HFFc6 (cell line): ENCODE measurements around the gene ADRA2C. TPM values are rescaled to one million over a fixed set of nuclear protein-coding genes. Genes with fewer than 3 reads are reported as not detected.

Experiments used
- DNase-seq: peaks from one replicate; pipeline ENCODE4 v3.0.0-alpha.2; 2018
- H3K27ac Mint-ChIP-seq: 2 replicates; pipeline ENCODE4 v1.8.0; 2020; ENCODE audit warnings: mild to moderate bottlenecking, mixed read lengths
- H3K27me3 Mint-ChIP-seq: 2 replicates; pipeline ENCODE4 v1.8.0; 2021; ENCODE audit warnings: mild to moderate bottlenecking, moderate library complexity, mixed read lengths; ENCODE audit not compliant: insufficient read depth
- H3K36me3 Mint-ChIP-seq: 2 replicates; pipeline ENCODE4 v1.8.0; 2021; ENCODE audit warnings: low read depth, mixed read lengths
- H3K4me1 Mint-ChIP-seq: 2 replicates; pipeline ENCODE4 v1.8.0; 2020; ENCODE audit warnings: low read depth, mixed read lengths
- H3K4me3 Mint-ChIP-seq: 2 replicates; pipeline ENCODE4 v1.8.0; 2020; ENCODE audit warnings: mild to moderate bottlenecking, moderate library complexity, mixed read lengths
- H3K9me3 Mint-ChIP-seq: 2 replicates; pipeline ENCODE4 v1.8.0; 2020; ENCODE audit warnings: mild to moderate bottlenecking, mixed read lengths
- total RNA-seq, 6 experiments: library from RNA; stranded (reverse); fragmentation: NEBNext Ultra II Directional; extraction: Animal tissue kit (Norgen Biotek cat#: 25700); gene quantifications; 2 replicates in 1 of 6; 3 replicates in 5 of 6; pipeline ENCODE4 v1.2.3, GENCODE V29; 2021
- TF ChIP-seq, protein P1 (sequence below): fragments of 200-600 bp; sonication (generic); IDR thresholded peaks from 2 replicates; pipeline ENCODE4 v1.5.0; 2021; ENCODE audit warnings: antibody characterized with exemption, mild to moderate bottlenecking

The ADRA2C gene
- total RNA-seq, 6 experiments from 2014 or later, result 0.23 to 0.43 (median 0.26) TPM

DNA sequence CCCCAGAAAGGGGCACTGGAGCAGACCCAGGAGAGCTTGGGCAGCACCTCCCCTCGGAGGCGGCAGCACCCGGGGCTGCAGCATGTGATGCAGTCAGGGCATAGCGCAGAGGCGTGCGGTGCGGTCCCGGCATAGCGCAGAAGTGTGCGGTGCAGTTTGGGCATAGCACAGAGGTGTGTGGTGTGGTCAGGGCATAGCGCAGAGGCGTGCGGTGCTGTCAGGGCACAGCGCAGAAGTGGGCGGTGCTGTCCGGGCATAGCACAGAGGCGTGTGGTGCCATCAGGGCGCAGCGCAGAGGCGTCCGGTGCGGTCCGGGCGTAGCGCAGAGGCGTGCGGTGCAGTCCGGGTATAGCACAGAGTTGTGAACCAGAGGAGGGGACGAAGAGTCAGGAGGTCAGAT, 42.8 kb downstream of the ADRA2C start:
- no peaks in the 10 kb centered on the region for H3K4me1 Mint-ChIP-seq
- no peak overlapping the region for H3K4me3 Mint-ChIP-seq
- H3K9me3 Mint-ChIP-seq, result no peaks in the 10 kb centered on the region
- H3K27me3 Mint-ChIP-seq, result peaks cover 43% of the 10 kb centered on the region
- no peaks in the 10 kb centered on the region for H3K36me3 Mint-ChIP-seq
- DNase-seq, result no peak
- TF ChIP-seq, protein P1, sequence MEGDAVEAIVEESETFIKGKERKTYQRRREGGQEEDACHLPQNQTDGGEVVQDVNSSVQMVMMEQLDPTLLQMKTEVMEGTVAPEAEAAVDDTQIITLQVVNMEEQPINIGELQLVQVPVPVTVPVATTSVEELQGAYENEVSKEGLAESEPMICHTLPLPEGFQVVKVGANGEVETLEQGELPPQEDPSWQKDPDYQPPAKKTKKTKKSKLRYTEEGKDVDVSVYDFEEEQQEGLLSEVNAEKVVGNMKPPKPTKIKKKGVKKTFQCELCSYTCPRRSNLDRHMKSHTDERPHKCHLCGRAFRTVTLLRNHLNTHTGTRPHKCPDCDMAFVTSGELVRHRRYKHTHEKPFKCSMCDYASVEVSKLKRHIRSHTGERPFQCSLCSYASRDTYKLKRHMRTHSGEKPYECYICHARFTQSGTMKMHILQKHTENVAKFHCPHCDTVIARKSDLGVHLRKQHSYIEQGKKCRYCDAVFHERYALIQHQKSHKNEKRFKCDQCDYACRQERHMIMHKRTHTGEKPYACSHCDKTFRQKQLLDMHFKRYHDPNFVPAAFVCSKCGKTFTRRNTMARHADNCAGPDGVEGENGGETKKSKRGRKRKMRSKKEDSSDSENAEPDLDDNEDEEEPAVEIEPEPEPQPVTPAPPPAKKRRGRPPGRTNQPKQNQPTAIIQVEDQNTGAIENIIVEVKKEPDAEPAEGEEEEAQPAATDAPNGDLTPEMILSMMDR, result no peak
- H3K27ac Mint-ChIP-seq, result no peak overlapping the region

DNA sequence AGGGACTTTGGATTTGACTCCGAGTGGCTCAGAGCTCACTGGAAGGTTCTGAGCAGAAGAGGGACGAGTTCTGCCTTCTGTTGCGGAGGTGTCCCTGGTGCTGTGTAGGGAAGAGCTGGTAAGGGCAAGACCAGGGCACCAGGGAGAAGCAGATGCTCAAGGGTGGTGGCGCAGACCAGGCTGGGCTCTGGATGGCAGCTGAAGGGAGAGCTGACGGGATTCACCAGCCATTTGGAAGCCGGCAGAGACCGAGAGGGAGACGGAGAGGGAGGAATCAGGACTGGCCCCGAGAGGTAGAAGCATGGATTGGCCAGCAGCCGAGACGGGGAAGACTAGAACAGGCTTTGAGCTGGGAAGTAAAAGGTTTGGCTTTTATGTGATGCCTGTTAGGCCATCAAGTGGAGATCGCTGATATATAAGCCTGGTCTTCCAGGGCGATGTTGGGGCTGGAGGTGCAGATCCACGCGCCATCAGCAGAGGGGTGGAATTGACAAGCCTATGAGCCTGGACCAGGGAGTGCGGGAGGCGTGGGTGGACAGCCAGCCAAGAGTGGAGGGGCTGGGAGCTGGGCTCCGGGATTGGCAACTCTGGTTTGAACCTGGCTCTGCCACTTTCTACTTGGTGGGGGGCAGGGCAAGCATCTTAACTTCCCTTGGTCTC, 43.4 kb downstream of the ADRA2C start:
- TF ChIP-seq, protein P1, result no peak
- no peak overlapping the region for H3K27ac Mint-ChIP-seq

DNA sequence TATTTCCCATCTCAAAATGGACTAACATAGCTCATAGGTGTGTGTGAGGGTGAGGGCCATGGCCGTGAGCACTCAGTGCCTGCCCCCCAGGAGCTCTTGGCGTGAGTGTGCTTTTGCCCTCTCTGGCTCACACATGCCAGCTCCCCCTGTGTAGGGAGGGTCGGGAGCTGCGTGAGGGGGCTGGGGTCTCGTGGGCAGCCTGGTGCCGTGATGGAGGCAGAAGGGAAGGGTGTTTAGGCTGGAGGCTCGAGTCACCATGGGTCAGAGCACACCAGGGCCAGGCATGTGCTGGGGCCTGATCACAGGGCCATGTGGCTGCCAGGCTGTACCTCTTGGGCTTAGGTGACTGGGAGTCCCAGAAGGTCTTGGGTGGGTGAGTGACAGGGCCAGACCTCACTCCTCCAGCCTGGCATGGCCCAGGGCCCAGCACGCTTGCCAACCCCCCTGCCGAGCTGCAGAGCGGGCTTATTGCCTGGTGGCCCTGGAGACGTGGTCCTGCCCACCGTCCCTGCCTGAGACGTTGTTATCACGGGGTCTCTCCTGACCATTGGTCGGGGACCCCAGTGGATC, 44.0 kb downstream of the ADRA2C start:
- H3K4me3 Mint-ChIP-seq, result no peak overlapping the region
- peaks cover 34% of the 10 kb centered on the region for H3K27me3 Mint-ChIP-seq
- no peaks in the 10 kb centered on the region for H3K4me1 Mint-ChIP-seq
- H3K9me3 Mint-ChIP-seq, result no peaks in the 10 kb centered on the region
- DNase-seq, result no peak
- no peaks in the 10 kb centered on the region for H3K36me3 Mint-ChIP-seq
- no peak overlapping the region for H3K27ac Mint-ChIP-seq
- TF ChIP-seq, protein P1, result no peak

More for the DNA sequence above, 43.4 kb downstream of the ADRA2C start:
- Mint-ChIP-seq H3K36me3 (no peaks in the 10 kb centered on the region), H3K4me1 (no peaks in the 10 kb centered on the region), H3K9me3 (no peaks in the 10 kb centered on the region), H3K27me3 (peaks cover 39% of the 10 kb centered on the region), H3K4me3 (no peak overlapping the region)
- DNase-seq, result no peak

DNA sequence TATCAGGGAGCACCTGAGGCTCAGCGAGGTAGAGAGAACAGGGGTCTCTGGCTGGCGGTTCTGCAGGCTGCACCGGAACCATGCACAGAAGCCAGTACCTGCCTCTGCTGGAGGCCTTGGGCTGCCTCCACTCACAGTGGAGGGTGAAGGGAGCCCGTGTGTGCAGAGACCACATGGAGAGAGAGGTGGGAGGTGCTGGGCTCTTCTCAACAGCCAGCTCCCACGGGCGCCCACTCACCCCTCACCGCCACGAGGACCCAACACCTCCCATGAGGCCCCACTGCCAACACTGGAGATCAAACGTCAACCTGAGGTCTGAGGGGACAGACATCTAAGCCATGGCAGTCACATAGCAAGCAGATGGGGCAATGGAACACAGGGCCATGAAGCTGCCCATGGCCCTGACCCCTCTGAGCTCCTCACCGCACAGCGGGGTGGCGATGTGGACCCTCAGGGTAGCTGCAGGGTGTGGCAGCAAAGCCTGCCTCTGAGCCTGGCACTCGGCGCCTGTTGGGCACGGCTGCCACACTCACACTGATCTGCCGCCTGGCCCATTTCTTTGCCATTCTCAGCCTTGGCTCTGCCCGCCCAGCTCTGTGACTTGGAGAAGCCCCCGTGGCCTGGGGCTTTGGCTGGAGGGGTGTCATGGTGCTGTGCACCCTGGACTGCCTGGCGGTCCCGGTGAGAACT, 44.8 kb downstream of the ADRA2C start:
- Mint-ChIP-seq H3K36me3 (no peaks in the 10 kb centered on the region), H3K4me1 (no peaks in the 10 kb centered on the region), H3K9me3 (no peaks in the 10 kb centered on the region), H3K27ac (no peak overlapping the region), H3K4me3 (no peak overlapping the region), H3K27me3 (peaks cover 30% of the 10 kb centered on the region)
- no peak for DNase-seq
- TF ChIP-seq, protein P1, result no peak

DNA sequence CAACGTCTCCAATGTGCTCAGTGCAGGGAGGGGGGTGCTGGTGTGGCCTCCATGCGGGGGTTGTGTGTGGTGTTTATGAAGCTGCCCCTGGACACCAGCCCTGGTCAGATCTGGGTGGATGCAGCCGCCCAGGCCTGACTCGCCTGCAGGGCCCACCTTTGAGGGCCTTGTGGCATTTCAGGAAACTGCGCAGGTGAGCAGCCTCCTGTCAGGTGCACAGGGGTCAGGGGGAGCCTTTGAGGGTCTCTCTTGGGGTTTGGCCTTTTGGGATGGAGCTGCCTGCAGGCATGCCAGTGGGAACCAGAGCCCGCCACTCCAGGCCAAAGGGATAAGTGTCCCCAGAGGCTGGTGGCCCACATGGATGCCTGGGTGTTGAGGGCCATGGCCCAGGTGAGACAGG, 45.4 kb downstream of the ADRA2C start:
- H3K36me3 Mint-ChIP-seq, result no peaks in the 10 kb centered on the region
- H3K4me3 Mint-ChIP-seq, result no peak overlapping the region
- DNase-seq, result no peak
- H3K4me1 Mint-ChIP-seq, result no peaks in the 10 kb centered on the region
- no peak overlapping the region for H3K27ac Mint-ChIP-seq
- no peaks in the 10 kb centered on the region for H3K9me3 Mint-ChIP-seq
- TF ChIP-seq, protein P1, result no peak
- H3K27me3 Mint-ChIP-seq, result peaks cover 27% of the 10 kb centered on the region
